Mammary microvascular endothelial cell (primary cell): Measurements from ENCODE around the gene PSMD2. TPM values are rescaled to one million over a fixed set of nuclear protein-coding genes. Genes with fewer than 3 reads are reported as not detected.

Source experiments
- total RNA-seq: library from RNA; depleted of rRNA; stranded (reverse); fragments of >200 nt; gene quantifications from 2 replicates; pipeline ENCODE4 v1.2.3, GENCODE V29; 2015

Gene PSMD2
- 770 and 1,106 TPM in 2 replicates for total RNA-seq

DNA sequence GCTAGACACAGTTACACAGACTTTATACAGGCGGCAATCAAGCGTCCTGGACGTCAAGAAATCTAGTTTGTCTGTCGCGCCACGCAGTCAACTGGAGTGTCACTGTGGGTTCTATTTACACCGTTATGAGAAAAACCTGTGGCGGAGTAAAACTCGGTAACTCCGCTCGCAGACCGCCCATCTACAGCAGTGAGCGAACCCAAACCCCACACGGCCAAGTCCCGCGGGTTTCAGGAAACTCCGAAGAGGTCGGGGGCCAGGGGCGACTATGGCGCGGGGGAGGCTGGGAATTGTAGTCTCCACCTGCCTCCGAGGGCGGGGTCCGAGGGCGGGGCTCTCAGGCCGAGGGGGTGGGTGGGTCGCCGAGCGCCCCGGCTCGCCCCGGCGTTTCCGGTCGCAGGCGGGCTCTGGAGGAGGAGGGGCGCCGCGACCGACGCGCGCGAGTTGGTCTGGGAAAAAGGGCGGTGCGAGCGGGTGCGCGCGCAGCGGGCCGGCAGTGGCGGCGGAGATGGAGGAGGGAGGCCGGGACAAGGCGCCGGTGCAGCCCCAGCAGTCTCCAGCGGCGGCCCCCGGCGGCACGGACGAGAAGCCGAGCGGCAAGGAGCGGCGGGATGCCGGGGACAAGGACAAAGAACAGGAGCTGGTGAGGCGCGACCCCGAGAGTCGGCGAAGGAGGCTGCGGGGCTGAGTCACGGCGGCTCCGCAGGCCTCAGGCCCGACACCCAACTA lies at the start of gene PSMD2:
PSMD2 (plus strand) TSS at position 483 of the 729 bp plus-strand sequence; CDS start at position 509, 26 bp downstream.

DNA sequence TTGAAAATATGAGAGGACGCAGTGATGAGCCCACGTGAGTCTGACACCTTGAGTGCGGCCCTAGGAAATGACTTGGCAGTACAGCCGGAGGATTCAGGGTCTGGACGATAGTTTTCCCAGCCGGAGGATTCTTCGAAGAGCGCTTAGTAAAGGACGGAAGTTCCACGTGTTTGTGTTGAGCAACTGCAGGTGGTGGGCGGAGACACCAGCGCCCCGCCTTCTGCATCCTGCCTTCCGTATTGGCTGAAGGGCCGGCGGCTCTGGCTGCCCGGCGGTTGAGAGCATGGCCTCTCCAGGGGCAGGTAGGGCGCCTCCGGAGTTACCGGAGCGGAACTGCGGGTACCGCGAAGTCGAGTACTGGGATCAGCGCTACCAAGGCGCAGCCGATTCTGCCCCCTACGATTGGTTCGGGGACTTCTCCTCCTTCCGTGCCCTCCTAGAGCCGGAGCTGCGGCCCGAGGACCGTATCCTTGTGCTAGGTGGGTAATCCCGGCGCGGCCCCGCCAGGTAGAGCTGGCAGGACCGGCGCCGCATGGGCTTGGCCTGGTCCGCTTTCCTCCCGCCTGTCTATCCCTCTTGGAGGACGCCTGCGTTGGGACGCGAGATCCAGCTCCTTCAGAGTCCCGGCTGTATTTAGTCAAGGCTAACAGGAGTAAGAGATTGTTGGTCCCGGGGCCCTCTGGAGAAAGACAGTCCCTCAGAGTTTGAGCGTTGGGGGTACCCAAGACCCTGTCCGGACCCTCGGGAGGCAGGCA lies 49.5 kb upstream of the PSMD2 start, which contains the start of gene EEF1AKMT4:
EEF1AKMT4 (plus strand) TSS at position 261 of the 755 bp plus-strand sequence; CDS start at position 284, 23 bp downstream.

DNA sequence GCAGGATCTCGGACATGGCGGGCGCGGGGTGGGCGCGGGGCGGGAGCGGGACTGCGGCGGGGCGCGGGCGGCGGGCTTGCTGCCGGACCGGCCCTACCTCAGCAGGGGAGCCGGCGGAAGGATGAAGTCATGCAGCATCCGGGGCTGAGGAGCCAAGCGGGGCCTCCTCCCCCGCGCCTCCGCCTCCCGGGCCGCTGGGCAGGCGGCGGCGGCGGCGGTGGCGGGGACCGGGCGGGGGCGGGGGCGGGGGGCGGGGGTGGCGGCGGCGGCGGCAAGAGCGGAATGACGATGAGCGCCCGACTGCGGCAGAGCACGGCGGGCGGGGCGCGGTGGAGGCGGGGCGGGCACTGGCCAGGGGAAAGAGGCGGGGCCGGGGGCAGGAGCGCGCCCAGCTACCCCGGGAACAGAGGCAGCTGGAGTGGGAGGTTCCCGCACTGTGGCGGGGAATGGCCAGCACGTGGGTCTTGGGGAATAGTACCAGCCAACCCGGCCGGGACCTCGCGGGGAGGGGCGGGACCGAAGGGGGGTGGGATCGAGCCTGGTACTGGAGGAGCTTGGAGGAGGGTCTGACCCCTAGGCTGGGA lies 37.7 kb upstream of the PSMD2 start, which contains the start of gene CAMK2N2:
CAMK2N2 (minus strand) TSS at position 284 of the 584 bp plus-strand sequence; CDS start at position 16, 268 bp downstream.

GRCh38 chr3:184275961-184276910 lies 22.8 kb upstream of the PSMD2 start, which contains the start of gene ECE2:
Gene ECE2, plus strand, starts transcription at chr3:184276022. Its CDS starts 132 bp downstream, at chr3:184276154.

GRCh38 chr3:184314363-184314699 lies 15.3 kb downstream of the PSMD2 start, which contains the start of gene EIF4G1:
Gene EIF4G1, plus strand, starts transcription at chr3:184314606. Its CDS starts 1,191 bp downstream, at chr3:184315797.

DNA sequence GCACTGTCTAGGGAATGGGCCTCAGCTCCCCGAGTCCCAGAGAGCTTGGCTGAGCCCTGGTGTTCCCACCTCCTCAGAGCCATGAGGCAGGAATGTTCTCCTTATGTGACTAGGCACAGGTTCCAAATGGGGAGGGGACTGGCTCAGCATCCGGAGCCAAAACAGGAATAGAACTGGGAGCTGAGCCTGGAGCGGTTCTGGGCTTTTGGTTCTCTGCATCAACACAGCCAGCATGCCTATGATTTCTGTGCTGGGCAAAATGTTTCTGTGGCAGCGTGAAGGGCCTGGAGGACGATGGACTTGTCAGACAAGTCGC lies 38.3 kb downstream of the PSMD2 start, which contains the start of gene FAM131A:
FAM131A (plus strand) TSS at position 202 of the 316 bp plus-strand sequence; CDS start at position 233, 31 bp downstream.

Other genes starting within 250 kb of the PSMD2 start
- gene HTR3C, start 246.2 kb upstream of the PSMD2 start, total RNA-seq = not detected in 2 replicates
- not detected in 2 replicates for gene HTR3E, start 202.2 kb upstream of the PSMD2 start, total RNA-seq
- gene EIF2B5, start 163.9 kb upstream of the PSMD2 start, total RNA-seq = 35.0 and 38.8 TPM in 2 replicates
- gene DVL3, start 143.9 kb upstream of the PSMD2 start, total RNA-seq = 17.8 and 24.8 TPM in 2 replicates
- 414 and 432 TPM in 2 replicates for gene AP2M1, start 124.4 kb upstream of the PSMD2 start, total RNA-seq
- gene ABCF3, start 113.0 kb upstream of the PSMD2 start, total RNA-seq = 33.1 and 34.8 TPM in 2 replicates
- gene VWA5B2, start 69.7 kb upstream of the PSMD2 start, total RNA-seq = not detected in 2 replicates
- 64.2 and 67.1 TPM in 2 replicates for gene ALG3, start 50.3 kb upstream of the PSMD2 start, total RNA-seq
- 3.4 and 4.3 TPM in 2 replicates for gene EEF1AKMT4, start 49.6 kb upstream of the PSMD2 start, total RNA-seq
- not detected in 2 replicates for gene CAMK2N2, start 37.7 kb upstream of the PSMD2 start, total RNA-seq
- not detected in 2 replicates for gene ECE2, start 23.2 kb upstream of the PSMD2 start, total RNA-seq
- 517 and 527 TPM in 2 replicates for gene EIF4G1, start 15.4 kb downstream of the PSMD2 start, total RNA-seq
- 34.4 and 48.5 TPM in 2 replicates for gene FAM131A, start 38.4 kb downstream of the PSMD2 start, total RNA-seq
- gene CLCN2, start 62.4 kb downstream of the PSMD2 start, total RNA-seq = 0.93 and 2.1 TPM in 2 replicates
- 86.7 and 105 TPM in 2 replicates for gene POLR2H, start 62.5 kb downstream of the PSMD2 start, total RNA-seq
- gene THPO, start 79.0 kb downstream of the PSMD2 start, total RNA-seq = not detected in 2 replicates
- 0.07 and 1.7 TPM in 2 replicates for gene CHRD, start 80.8 kb downstream of the PSMD2 start, total RNA-seq